Measurements from ENCODE around the gene LHX3.

DNA sequence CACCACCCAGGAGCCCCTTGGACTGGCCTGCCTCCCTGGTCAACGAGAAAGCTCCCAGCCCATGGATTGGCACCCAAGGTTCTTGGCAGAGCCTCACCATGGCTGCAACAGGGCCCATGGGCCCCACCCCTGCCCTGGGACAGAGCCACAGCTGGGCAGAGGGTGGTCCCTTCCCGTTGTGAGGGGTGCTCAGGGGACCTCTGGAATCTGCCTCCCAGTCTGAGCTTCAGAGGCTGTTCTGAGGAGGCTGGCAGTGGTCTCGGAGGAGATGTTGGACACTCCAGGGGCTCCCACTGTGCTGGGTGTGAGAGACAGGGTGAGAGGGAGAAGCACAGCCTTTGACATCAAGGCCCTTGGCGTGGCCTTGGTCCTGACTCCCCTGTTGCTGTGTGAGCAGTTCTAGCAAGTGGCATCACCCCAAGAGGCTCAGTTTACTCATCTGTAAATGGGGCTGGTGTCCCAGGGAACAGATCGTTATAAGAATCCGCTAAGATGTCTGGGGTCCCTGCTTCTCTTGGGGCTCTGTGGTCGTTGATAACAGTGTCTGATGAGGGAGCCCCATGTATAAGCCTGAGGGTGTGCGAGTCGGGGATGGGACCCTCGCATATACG is 33.0 kb downstream of the LHX3 start:
- TF ChIP-seq, protein P1, sequence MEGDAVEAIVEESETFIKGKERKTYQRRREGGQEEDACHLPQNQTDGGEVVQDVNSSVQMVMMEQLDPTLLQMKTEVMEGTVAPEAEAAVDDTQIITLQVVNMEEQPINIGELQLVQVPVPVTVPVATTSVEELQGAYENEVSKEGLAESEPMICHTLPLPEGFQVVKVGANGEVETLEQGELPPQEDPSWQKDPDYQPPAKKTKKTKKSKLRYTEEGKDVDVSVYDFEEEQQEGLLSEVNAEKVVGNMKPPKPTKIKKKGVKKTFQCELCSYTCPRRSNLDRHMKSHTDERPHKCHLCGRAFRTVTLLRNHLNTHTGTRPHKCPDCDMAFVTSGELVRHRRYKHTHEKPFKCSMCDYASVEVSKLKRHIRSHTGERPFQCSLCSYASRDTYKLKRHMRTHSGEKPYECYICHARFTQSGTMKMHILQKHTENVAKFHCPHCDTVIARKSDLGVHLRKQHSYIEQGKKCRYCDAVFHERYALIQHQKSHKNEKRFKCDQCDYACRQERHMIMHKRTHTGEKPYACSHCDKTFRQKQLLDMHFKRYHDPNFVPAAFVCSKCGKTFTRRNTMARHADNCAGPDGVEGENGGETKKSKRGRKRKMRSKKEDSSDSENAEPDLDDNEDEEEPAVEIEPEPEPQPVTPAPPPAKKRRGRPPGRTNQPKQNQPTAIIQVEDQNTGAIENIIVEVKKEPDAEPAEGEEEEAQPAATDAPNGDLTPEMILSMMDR (IDR thresholded peaks at IDR 0.05): no peak
- no peak for TF ChIP-seq POLR2A (IDR thresholded peaks at IDR 0.05)
